GM23338 (cell line): ENCODE results near the gene ICAM1.
A peak's percentile ranks its signal among the peaks of the same experiment; 100 is the strongest.

Source experiments
- CREB1 ChIP-seq: fragments of 250-450 bp; sonication (Bioruptor Pico); IDR thresholded peaks from 2 replicates; pipeline ENCODE4 v1.5.0; 2020; ENCODE audit warnings: low read depth, mild to moderate bottlenecking, moderate library complexity
- ETS1 ChIP-seq: IDR thresholded peaks from 2 replicates; pipeline ENCODE4 v1.6.1; 2016; ENCODE audit warnings: antibody characterized with exemption
- EZH2 ChIP-seq: fragments of 200-600 bp; sonication (generic); IDR thresholded peaks from one replicate; pipeline ENCODE4 v1.8.0; 2017; ENCODE audit warnings: antibody characterized with exemption, mild to moderate bottlenecking, low read depth; ENCODE audit not compliant: unreplicated experiment
- EZH2phosphoT487 ChIP-seq: fragments of 200-600 bp; sonication (generic); IDR thresholded peaks from one replicate; pipeline ENCODE4 v1.8.1; 2018; ENCODE audit warnings: antibody characterized with exemption; ENCODE audit not compliant: unreplicated experiment
- JUNB ChIP-seq: IDR thresholded peaks from one replicate; pipeline ENCODE4 v1.6.1; 2016; ENCODE audit warnings: antibody characterized with exemption; ENCODE audit not compliant: unreplicated experiment
- NANOG ChIP-seq: IDR thresholded peaks from 2 replicates; pipeline ENCODE4 v1.6.1; 2016; ENCODE audit warnings: antibody characterized with exemption, borderline replicate concordance
- POLR2AphosphoS5 ChIP-seq: IDR thresholded peaks from 2 replicates; pipeline ENCODE4 v1.6.1; 2016; ENCODE audit warnings: antibody characterized with exemption, low read depth
- ZNF114 ChIP-seq: fragments of 250-450 bp; sonication (Bioruptor Pico); IDR thresholded peaks from 2 replicates; pipeline ENCODE4 v1.5.0; 2020; ENCODE audit warnings: mild to moderate bottlenecking, moderate library complexity
- ZNF331 ChIP-seq: fragments of 250-450 bp; sonication (Bioruptor Pico); IDR thresholded peaks from 2 replicates; pipeline ENCODE4 v1.5.0; 2020; ENCODE audit warnings: low read depth, mild to moderate bottlenecking, moderate library complexity
- TF ChIP-seq, protein P1 (sequence below), 2 experiments: fragments of 200-600 bp in 1 of 2; sonication (generic) in 1 of 2; conservative IDR thresholded peaks; 2 replicates each; pipeline versions ENCODE4 v1.5.1 to v1.6.1; 2016 to 2017; ENCODE audit warnings: antibody characterized with exemption in 2 of 2, low read depth in 2 of 2, mild to moderate bottlenecking in 2 of 2, moderate library complexity in 1 of 2
- TF ChIP-seq, protein P2 (sequence below): IDR thresholded peaks from one replicate; pipeline ENCODE4 v1.6.1; 2018; ENCODE audit warnings: antibody characterized with exemption; ENCODE audit not compliant: unreplicated experiment

- TF ChIP-seq, protein P1, sequence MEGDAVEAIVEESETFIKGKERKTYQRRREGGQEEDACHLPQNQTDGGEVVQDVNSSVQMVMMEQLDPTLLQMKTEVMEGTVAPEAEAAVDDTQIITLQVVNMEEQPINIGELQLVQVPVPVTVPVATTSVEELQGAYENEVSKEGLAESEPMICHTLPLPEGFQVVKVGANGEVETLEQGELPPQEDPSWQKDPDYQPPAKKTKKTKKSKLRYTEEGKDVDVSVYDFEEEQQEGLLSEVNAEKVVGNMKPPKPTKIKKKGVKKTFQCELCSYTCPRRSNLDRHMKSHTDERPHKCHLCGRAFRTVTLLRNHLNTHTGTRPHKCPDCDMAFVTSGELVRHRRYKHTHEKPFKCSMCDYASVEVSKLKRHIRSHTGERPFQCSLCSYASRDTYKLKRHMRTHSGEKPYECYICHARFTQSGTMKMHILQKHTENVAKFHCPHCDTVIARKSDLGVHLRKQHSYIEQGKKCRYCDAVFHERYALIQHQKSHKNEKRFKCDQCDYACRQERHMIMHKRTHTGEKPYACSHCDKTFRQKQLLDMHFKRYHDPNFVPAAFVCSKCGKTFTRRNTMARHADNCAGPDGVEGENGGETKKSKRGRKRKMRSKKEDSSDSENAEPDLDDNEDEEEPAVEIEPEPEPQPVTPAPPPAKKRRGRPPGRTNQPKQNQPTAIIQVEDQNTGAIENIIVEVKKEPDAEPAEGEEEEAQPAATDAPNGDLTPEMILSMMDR (conservative IDR thresholded peaks at IDR 0.05; ENCODE audit: low read depth in 2 of 2), result no peak
- TF ChIP-seq EZH2 (no peak), EZH2phosphoT487 (no peak), ZNF114 (CRISPR knock-in tag) (no peak), CREB1 (CRISPR knock-in tag) (peak; percentile 73), POLR2AphosphoS5 (no peak), JUNB (no peak), NANOG (no peak), ETS1 (no peak), ZNF331 (CRISPR knock-in tag) (no peak)
- TF ChIP-seq, protein P2, sequence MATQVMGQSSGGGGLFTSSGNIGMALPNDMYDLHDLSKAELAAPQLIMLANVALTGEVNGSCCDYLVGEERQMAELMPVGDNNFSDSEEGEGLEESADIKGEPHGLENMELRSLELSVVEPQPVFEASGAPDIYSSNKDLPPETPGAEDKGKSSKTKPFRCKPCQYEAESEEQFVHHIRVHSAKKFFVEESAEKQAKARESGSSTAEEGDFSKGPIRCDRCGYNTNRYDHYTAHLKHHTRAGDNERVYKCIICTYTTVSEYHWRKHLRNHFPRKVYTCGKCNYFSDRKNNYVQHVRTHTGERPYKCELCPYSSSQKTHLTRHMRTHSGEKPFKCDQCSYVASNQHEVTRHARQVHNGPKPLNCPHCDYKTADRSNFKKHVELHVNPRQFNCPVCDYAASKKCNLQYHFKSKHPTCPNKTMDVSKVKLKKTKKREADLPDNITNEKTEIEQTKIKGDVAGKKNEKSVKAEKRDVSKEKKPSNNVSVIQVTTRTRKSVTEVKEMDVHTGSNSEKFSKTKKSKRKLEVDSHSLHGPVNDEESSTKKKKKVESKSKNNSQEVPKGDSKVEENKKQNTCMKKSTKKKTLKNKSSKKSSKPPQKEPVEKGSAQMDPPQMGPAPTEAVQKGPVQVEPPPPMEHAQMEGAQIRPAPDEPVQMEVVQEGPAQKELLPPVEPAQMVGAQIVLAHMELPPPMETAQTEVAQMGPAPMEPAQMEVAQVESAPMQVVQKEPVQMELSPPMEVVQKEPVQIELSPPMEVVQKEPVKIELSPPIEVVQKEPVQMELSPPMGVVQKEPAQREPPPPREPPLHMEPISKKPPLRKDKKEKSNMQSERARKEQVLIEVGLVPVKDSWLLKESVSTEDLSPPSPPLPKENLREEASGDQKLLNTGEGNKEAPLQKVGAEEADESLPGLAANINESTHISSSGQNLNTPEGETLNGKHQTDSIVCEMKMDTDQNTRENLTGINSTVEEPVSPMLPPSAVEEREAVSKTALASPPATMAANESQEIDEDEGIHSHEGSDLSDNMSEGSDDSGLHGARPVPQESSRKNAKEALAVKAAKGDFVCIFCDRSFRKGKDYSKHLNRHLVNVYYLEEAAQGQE, result no peak
Observed at GRCh38 chr19:10289167-10289835, 18.4 kb downstream of the ICAM1 start.
